HG03575 (cell line): ENCODE results near the gene USP6NL.

Experiments
- ATAC-seq: cut with Tn5 transposase; IDR thresholded peaks from one replicate; pipeline ENCODE4 v1.9.1; 2021; ENCODE audit not compliant: unreplicated experiment, insufficient number of reproducible peaks, low FRiP score; ENCODE audit errors: extremely low read depth

The USP6NL gene

DNA sequence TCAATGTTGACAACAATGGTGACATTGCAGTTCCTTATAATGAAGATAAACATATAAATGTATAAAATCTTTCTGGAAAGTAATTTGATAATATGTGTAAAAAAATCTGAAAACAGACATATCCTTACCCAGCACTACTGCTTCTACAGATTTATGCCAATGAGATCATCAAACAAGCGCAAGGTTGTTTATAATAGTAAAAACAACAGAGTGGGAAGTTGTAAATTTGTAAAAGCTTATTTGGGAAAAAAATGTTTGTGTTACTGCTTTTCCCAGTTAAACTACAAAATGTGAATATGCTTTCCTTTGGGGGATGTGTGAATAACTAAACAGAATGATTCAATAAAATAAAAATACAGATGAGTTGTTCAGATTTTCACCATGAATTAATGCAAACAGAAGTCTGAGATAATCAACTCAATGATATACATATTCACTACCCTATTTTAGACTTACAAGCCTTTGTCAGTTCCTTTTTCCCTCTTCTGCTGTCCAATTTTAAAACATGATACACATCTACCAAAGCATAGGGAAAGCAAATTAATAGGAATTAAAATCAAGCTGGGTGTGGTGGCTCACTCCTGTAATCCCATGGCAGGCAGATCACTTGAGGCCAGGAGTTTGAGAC lies 82.1 kb downstream of the USP6NL start:
- no peak for ATAC-seq

DNA sequence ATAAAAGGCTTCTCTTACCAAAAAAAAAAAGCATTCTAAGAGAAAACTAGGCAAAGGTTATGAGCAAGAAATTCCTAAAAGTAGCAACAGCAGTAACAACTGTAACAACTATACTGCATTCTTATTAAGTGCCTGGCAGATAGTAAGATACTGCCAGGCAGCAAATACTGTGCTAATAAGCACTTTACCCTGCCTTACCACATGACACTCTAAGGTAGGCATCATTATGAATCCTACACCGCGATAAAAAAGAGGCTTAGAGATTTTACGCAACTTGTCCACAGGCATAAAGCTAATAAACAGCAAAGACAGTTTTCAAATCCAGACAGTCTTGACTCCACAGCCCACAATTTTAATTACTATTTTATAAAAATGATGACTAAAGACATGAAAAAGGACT lies 83.2 kb downstream of the USP6NL start:
- no peak for ATAC-seq

DNA sequence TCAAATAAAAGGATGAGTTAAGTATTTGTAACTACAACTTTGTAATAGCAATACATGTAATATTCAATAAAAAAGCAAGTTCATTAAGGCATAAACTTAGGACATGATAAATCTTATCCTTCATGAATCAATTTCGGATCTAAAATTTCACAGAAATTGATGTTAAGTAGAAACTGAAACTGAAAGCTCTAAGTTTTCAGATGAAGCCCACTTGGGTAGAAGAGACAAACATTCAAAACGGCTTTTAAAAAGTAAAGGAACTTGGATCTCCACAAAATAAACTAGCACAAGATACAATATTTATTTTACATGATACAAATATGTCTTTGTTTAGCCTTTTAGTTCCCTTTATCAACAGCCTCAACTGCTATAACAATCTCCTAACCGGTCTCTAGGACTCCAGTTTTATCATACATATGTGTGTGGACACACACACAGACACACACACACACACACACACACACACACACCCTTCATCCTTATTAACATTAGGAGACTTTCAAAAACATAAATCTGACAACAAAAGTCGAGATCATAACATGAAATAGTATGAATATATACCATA lies 83.7 kb downstream of the USP6NL start:
- no peak for ATAC-seq

DNA sequence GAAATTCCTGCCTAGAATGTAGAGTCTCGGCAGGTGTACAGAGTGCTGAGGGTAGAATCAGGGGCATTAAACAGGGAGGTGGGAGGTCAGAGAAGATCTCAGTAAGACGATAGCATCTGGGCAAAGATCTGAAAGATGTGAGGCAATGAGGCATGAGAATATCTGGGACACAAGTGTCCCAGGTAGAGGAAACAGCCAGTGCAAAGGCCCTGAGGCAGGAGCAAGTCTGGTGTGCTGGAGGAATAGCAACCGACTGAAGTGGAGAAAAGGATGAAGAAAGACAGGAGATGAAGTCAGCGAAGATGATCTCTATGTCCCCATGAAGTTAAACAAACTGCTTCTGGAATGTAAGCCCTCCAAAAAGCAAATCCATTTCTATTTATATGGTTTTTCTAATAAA lies 84.4 kb downstream of the USP6NL start:
- no peak for ATAC-seq

DNA sequence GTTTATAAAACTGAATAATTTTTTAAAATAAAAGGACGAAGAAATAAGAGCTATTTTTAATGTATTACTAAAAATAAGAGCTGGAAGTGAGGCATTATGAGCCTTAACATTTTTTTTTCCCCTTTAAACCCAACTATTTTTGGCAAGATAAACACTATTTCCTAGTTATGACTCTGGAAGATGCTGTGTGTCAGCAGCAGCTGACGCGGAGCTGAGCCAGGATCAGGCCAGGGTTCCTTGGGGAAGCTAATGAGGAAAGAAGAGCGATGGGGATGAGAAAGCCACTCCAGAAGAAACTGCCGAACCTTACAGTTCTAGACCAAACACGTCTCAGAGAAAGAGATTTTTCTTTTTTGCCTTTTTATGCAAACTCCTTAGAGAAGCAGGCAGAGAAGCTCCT lies 85.9 kb downstream of the USP6NL start:
- no peak for ATAC-seq

DNA sequence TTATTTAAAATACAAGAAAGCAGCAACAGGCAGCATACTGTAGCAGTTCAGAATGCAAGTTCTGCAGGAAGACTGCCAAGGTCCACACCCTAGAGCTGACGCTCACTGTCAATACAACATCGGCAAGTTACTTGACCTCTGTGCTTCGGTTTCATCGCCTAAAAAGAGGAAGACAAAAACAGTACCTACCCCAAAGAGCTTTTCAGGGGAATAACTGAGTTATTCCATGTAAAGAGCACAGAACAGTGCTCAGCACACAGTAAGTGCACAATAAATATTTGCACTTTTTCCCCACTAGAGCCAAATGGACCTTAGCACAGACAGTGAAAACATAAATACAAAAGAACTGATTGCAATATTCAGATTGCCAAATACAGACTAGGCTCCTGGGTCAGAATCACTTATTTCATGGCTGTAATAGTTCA lies 88.6 kb downstream of the USP6NL start:
- ATAC-seq, result no peak

DNA sequence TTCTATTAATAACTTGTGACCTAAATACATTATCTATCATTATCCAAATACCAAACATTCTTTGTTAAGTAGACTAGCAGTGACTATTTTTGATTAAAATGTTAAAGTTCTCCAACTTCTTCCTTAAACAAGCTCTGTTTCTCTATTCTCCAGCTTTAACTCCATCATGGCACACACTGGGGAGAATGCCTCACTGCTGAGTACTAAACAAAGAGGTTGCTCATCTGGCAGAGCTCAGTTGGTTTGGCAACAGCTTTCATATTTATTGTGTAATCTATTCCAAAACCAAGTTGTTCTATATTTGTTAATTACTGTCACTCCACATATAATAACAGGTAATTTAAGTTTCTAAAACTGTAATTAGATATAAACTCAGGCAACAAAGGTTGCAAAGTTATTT lies 89.6 kb downstream of the USP6NL start:
- no peak for ATAC-seq

DNA sequence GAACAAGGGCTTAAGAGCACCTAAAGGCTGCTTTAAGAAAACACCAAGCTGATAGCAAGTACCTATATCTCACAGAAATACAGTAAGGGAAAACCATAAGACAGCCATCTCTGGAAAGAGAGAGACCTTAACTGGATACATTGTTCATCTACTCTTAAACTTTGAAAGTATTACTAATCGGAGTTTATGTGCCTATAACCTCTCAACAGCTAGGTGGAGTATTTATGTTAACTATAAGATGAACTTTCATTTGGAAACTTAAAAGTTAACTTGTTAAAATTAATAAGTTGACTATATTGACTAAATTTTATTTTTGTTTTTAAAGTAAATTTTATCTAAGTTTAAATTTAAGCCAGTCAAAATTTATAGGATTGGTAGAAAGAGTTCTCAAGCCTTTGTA lies 90.6 kb downstream of the USP6NL start:
- no peak for ATAC-seq

DNA sequence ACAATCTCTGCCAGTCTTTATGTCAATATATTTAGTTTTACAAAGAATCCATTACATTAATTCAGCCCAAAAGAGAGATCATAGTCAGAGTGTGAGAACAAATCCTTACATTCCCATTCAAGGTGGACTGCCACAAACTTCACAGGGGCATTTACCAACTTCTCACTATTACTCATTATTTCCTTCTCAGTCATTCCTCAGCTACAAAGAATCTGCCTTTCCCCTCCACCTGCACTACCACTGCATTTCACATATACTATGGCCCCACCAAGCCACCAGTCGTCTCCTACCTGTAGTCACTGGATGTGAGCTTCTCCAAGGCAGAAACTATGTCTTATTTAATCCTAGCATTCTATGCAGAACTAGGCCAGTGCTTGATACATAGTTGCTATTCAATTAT lies 94.3 kb downstream of the USP6NL start:
- no peak for ATAC-seq

DNA sequence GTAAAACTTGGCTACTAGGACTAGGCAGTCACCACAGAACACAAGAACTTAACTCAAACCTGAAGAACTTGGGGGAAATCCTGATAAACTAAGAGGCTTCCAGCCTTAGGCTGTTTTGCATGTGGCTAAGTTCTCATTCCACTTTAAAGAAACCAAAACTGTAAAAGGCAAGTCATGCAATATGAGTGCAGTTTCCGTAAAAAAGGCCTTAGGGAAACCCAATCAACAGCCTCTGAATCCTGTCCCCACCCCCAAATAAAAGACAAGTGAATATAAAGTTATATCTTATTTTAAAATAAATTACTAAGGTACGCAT lies 95.1 kb downstream of the USP6NL start:
- no peak for ATAC-seq

DNA sequence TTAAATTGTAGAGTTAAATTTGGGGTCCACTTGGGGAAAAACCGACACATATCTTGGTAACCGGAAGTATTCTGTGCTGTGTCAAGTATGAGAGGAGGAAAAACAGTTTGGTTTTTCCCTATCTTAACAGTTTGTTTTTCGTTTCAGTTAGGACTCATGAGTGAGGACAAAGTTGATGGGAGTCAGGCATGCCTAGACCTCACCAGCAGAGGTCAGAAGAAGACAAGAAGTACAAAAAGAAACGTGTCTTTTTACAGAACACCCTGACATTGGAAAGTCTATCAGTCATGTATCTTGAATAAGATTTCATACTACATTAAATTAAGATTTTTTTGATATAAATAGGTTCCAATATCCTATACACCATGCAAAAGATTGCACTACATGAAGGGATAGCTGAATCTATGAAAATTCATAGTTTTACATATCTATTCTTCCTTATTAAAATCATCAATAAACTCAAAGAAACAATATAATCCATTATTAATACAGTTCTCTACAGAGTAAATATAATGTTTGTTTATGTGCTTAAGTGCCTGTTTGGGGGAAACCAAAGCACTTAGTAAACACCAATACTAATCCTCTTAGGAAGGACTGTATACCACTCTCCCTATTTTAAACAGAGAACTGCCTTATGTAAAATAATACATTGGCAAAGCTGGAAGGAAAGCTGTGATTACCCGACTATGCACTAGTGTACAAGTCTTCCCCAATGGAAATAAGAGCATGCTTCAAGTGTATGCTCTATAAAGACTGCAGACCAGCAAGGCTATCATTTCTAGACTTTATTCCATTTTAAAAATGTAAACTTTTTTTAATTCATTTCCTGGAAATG lies 95.6 kb downstream of the USP6NL start:
- no peak for ATAC-seq

DNA sequence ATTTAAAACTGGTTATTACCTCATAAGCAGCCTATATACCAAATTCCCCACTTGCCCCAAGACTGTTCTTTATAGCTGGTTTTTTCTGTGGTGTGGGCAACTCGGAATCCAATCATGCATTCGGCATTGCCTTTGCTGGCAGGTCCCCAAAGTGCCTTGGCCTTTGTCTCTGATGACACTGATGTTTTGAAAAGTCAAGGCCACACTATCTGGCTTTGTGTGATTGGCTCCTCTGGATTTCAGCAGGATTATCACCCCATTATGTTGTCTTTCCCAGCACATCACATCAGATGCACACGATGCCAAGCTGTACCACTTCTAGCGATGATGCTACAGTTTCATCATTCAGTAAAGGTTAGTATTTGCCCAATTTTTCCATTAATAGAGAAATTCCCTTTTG lies 97.7 kb downstream of the USP6NL start:
- no peak for ATAC-seq

DNA sequence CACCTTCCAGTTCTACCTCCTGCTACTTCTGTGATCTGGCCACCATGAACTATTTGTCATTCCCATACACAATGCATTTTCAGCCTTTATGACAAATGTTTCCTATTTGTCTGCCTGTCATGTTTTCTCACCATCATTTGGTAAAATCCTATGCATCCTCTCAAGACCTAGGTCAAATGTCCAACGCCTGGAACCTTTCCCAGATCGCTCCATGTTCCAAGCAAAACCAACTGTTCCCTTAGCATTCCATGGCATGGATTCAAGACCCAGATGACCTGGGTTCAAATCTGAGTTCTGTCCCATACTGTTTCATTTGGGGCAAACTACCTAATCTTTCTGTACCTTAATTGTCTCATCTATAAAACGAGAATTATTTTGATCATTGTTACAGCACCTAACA lies 98.9 kb downstream of the USP6NL start:
- ATAC-seq, result no peak

DNA sequence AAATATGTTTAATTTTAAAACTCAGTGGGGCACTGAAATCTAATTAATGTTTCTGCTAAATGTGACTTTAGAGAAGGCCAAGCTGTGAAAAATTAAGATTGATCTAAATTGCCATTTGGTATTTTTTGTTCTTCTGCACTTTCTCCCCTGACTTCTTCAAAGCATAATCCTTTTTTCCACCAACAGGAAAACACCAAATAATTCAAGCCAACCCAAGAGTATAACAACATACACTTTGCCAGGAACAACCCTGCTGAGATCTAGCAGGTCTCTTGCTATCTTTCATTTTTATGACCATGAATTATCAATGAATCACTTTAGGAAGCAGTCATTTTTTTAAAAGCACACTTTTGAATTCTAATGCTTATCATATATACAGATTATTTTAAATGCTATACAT lies 100.1 kb downstream of the USP6NL start:
- no peak for ATAC-seq

DNA sequence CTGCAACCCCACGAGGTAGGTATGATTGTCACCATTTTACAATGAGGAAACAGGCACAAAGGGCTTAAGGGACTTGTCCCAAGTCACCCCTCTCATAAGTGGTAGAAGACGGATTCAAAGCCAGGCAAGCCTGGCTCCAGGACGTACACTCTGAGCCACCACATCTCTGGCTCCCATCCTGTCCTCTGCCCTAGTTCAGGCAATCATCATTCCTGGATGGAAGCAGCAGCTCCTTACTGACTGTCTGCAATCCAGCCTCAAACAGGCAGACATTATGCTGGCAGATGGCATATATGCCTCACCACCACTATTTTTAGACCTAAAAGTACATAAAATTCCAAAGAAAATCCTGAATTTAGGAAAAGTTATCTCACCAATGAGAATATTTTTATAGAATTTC lies 100.7 kb downstream of the USP6NL start:
- no peak for ATAC-seq

DNA sequence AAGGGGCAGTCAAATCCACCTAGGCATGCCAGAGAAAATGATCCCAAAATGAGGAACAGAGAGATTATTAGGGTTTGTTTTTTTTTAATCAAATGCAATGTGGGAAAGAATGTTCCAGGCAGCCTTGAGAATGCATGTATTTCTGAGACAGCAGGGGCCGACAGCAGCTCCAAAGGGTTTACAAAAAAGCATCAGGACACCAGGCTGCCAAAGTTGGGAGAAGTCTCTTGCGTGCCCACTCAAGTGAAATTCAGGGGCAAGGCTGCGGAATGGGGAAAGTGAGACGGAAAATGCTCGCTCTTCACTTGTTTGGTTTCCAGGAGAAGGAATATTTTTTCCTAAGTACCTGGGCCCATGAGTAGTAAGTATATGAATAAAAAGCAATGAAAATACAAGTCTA lies 101.2 kb downstream of the USP6NL start:
- no peak for ATAC-seq

DNA sequence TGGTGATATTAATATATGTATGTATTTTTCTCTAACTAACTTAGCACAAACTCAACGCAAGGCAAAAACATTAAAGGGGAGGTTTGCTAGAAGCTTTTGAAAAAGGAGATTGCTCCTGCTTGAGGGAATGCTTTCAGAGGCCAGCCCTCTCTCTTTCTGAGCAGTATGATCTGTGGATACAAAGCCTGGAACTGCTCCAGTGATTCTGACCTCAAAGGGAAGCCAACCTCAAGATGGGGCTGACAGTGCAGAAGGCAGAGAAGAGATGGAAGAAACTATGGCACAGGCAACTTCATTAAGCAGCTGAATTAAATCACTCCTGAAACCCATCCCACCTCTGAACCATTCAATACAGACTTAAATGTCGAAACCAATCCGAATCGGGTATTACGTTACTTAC lies 102.4 kb downstream of the USP6NL start:
- no peak for ATAC-seq

DNA sequence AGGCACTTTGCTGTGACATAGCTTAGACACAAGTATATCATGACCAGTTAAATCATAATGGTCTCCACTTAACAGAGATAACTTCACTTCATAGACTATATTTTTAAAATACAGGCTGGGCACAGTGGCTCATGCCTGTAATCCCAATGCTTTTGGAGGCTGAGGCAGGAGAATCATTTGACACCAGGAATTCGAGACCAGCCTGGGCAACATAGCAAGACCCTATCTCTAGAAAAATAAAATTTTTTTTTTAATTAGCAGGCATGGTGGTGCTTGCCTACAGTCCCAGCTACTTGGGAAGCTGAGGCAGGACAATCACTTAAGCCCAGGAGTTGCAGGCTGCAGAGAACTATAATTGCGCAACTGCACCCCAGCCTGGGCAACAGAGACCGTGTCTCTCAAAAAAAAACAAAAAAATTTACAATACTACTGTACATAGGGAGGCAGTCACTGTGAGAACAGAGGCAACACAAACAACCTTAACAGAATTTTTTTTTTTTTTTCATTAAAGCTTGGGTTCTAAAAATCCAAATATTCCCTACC lies 105.1 kb downstream of the USP6NL start:
- no peak for ATAC-seq

DNA sequence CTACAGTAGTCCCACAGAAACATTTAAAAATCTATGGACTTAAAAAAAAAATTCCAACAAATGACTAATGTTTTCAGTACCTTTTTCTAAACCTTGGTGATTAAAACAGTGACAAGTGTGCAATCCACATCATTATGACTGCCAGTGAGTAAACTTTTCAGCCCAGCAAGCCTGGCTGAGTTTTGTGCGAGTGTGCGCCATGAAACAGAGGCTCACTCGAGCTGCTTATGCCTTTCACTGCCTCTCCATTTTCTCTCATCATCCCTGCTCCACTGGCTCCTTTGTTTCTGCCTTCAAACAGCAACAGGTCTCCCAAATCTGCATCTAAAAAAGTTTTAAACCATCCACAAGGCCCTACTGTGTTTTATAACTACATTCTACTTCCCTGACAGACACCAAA lies 105.8 kb downstream of the USP6NL start:
- no peak for ATAC-seq

DNA sequence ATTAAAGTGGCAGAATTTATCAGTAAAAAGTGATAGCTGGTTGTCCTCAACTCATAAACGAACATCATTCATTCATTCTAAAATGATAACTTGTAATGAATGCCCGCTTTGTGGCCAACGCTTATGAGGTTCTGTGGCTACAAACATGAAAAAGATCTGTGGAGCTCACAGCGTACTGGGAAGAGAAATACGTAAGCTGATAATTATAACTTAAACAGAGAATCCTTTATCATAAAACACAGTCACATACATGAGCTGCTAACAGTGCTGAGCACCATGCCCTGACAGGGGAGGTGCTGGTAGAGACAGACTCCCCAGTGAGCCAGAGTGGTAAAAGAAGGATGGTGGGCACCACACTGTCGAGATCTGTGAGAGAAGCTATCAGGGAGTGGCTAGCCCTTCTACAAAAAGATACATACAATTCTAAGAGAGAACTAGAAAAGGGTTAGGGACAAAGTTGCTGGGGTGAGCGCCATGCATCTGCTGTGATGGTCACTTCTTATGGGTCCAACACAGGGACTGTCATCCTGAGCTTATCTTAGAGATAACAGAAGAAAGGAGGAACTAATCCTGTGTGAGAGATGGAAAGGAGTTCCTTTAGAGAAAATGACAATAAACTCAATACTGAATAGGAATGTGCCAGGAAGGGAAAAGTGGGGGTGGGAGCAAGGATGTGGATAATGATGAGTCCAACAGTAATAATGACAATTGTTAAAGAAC lies 106.7 kb downstream of the USP6NL start:
- no peak for ATAC-seq
